Hematopoietic multipotent progenitor cell treated with erythropoietin and hydrocortisone succinate and interleukin-3 and kit ligand, for 17 days (in vitro differentiated cells): Measurements from ENCODE around the gene SHISAL1.
"Not testable (repeated sequence)": the region's sequence is repeated elsewhere in the genome, so short reads cannot be mapped to it uniquely, and the experiment has no call there.

Source experiments
- DNase-seq: peaks from one replicate; pipeline ENCODE4 v3.0.0-alpha.2; 2015; ENCODE audit warnings: low spot score

Gene SHISAL1

DNA sequence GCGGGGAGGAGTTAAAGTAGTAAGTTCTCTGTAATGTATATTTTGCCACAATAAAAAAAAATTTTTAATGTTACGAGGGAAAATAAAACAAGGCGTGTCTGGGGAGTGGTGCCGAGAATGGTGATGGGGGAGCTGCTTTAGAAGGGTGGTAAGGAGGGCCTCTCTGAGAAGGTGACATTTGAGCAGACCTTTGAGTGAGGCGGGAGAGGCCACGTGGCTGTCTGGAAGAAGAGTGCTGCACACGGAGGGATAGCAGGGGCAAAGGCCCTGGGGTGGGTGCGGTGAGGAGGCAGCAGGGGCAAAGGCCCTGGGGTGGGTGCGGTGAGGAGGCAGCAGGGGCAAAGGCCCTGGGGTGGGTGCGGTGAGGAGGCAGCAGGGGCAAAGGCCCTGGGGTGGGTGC lies 10.4 kb downstream of the SHISAL1 start:
- not testable (repeated sequence) for DNase-seq

DNA sequence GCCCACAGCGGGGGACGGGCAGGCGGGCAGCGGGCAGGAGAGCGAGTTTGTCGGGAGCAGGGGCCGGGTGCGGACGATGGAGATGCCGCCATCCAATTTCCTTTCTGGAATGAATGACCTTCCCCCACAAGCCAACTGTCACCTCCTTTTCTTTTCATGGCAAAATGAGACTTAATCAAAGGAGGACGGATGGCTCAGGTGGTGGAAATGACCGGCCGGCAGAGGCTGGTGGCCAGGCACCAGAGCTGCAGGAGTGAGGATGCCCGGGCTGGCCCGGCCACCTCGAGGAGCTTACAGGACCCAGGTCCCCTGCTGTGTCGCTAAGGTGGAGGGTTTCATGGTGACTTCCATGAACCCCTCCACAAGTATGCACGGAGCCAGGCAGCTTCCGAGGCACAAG lies 11.7 kb downstream of the SHISAL1 start:
- DNase-seq, result no peak

GRCh38 chr22:44299124-44299523 lies 13.6 kb downstream of the SHISAL1 start:
- no peak for DNase-seq

- no peak for DNase-seq
These were observed 14.2 kb downstream of the SHISAL1 start for GRCh38 chr22:44298406-44299091.

DNA sequence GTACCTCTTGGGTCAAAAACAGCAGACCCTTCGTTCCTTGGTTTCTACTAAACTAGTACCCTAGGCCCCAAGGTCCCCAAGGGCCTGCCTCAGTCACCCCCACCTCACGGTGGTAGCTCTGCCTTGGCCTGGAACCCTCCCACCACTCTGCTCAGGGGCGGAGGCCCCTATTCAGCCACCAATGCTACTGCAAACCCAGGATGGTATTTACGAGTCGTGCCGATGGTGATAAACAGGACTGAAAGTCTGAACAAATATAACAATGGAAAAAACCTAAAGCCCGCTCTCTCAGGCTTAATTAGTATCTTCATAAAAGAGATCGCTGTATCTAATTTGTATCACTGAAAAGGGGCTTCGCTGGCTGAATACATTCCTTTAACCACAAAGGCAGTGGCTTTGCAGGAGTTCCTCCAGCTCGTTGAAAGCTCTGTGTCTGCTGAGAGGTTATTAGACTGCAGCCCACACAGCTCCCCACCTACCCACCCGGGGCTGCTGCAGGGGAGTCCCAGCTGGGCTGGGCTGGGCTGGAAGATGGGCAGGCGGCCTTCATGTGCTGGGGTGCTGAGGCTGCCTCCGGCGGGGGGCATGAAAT lies 15.2 kb downstream of the SHISAL1 start:
- DNase-seq, result no peak

DNA sequence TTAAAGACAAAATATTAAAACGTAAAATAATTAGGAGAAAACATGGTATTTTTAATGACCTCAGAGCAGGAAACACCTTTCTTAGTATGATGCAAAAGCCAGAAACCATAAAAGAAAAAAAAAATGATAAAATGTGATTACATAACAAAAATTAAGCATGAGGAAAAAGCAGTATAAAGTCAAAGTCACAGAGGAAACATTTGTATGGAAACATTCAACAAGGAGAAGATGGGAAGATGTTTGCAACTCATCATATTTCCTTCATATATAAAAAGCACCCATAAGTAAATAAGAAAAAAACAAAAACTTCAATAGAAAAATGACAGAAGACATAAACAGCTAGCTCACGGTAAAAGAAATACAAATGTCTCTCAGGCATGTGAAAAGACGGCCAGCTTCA lies 17.3 kb downstream of the SHISAL1 start:
- DNase-seq, result no peak

- no peak for DNase-seq
These were observed 18.9 kb downstream of the SHISAL1 start for GRCh38 chr22:44293876-44294275.

DNA sequence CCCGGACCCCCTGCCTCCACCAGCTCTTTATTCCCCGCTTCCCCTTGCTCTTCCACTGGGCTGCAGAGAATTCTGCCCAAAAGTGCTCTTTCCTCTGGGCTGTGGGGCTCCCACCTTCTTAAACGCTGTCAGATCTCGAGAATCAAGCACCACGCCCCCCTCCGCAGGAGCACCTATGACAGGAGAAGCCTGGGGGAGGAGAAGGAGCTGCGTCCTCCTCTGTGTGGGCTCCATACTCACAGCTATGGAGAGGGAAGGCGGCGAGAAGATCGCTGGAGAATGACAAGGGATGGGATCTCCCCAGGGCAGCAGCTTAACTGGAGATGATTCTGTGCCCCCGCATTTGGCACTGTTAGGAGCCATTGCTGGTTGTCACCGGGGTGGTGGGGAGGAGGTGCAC lies 19.7 kb downstream of the SHISAL1 start:
- no peak for DNase-seq

DNA sequence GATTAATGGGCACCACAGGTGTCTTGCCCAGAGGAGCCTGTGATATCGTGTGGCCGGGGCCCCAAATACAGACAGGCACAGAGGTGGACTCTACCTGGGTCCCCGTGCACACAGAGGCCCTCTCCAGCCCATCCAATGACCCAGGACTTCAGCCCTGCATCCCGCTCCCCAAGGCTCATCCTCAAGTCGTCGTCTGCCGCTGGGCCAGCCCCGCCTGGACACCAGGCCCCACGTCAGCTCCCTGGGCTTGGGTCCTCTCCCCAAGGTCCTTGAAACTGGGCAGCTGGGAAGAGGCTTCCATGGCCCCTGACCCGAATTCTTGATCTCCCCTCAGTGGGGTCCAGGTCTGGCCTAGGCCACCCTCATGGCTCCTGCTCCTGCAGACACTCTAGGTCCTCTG lies 20.2 kb downstream of the SHISAL1 start:
- DNase-seq, result no peak

GRCh38 chr22:44291674-44292360 lies 20.9 kb downstream of the SHISAL1 start:
- no peak for DNase-seq

DNA sequence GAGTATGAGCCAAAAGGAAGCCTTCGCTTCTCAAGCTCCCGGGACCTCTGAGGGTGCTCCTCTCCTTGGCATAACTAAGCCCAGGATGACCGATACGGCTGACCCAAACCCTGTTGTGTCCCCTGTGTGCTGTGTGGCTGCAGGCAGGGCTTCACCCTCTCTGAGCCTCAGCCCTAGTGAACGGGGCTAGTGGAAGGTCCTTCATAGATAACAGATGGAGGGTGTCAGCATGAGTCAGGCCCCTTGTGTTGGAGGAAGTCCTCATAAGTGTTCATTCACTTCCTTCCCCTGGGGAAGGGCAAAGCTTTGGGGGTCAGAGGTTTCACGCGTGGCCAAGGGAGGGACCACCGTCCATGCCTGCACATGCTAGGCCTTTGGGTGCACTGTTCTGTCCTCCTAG lies 21.5 kb downstream of the SHISAL1 start:
- no peak for DNase-seq

DNA sequence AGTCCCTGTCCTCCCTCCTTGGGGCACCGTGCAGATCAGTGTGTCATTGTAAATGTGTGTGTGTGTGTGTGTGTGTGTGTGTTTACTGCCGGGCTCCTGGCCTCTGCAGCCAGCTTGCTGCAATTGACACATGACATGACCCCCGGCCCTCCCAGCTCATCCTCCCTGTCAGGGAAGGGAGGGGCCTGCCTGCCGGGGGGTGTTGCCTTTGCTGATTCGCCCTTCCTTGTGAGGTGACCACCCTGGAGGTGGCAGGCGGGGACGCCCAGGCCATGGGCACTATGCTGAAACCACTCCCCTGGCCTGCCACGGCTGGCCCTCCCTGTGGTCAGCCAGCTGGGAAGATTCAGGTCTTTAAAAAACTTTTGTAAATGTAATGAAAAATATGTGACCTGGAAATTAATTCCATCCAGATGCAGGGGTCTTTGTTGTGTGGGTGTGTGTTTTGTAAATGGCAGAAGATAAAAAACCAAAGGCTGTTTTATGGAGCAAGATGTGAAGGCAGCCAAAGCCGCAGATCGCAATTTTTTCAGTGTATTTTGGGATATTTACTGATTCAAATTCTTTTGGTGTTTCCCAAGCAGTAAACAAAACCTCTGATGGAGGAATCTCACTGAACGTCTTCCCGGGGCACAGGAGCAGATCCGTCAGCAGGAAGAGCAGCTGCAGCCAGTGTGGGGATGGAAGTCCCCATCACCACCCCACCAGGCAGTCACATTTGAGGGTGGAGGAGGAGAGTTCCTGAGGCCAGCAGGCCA lies 23.2 kb downstream of the SHISAL1 start:
- DNase-seq, result no peak

DNA sequence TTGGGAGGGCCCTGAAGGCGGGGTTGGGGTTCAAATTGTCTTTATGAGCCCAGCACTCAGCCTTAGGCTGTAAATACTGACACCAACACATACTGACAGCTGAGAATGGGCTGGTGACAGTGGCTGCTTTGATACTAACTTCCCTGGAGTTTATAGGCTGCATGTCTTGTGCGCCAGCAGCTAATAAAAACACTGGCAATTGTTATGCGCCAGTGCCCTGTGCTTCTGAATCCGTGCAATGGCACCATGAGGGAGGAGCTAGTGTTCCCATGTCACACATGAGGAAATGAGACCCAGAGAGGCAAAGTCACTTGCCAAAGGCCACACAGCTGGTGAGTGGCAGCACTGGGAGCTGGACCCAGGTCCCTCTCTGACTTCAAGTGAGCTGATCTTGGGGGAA lies 23.8 kb downstream of the SHISAL1 start:
- DNase-seq, result no peak

DNA sequence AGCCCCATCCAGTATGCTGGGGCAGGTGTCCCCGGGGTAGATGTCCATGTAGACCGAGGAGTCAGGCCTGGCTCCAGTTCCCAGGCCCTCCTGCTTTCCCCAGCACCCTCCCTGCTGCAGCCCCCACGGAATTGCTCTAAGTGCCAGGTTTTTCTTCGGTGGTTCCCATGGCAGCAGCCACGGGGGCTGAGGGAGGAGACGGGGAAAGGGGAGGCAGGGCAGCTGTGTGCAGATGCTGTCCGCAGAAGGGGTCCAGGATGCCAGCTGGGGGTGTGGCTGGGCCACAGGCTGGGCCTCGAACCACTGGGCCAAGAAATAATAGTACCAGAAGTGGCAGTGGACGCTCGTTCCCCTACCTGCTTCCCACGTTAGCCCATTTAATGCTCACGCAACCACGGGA lies 25.0 kb downstream of the SHISAL1 start:
- DNase-seq, result no peak

GRCh38 chr22:44287121-44287693 lies 25.5 kb downstream of the SHISAL1 start:
- no peak for DNase-seq

- DNase-seq, result no peak
These were observed 26.1 kb downstream of the SHISAL1 start for GRCh38 chr22:44286646-44287045.

- DNase-seq, result no peak
These were observed 28.0 kb downstream of the SHISAL1 start for GRCh38 chr22:44284711-44285110.

DNA sequence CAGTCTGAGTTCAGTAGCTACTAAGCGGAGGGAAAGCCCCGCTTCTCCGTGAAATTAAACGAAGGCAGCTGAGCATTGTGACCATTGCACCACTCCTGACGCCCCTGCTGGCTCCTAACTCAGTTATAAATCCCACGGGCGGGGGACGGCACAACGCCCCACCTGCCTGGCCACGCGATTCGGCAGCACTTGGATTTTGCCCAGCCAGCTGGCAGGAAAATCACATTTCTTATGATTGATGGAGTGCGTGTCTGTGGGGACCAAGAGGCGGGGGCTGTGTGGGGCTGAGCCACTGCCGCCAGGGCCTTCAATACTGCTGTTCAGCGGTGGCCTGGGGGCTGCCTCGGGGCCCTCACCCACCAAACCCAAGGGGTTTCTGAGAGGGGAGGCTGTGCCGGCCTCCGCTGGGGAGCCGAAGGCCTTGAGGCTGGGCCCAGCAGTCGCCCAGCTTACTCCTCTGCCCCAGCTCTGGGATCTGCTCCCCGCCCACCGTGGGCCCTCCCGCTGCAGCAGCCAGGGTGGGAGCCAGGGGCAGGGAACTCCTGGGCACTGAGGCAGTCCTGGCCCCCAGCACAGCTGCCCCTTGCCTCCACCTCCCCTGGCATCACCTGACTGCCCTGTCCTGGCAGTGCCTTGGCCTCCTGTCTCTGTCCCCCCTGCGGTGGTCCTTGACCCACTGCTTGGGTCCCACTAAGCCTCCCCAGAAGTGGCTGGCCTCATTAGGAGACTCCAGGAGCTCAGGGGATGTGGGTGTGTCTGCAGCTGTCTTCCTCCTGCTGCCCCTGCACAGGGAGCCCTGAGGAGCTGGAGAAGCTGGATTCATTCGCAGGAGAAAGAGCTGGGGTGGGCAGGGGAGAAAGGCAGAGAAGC lies 30.7 kb downstream of the SHISAL1 start:
- no peak for DNase-seq

DNA sequence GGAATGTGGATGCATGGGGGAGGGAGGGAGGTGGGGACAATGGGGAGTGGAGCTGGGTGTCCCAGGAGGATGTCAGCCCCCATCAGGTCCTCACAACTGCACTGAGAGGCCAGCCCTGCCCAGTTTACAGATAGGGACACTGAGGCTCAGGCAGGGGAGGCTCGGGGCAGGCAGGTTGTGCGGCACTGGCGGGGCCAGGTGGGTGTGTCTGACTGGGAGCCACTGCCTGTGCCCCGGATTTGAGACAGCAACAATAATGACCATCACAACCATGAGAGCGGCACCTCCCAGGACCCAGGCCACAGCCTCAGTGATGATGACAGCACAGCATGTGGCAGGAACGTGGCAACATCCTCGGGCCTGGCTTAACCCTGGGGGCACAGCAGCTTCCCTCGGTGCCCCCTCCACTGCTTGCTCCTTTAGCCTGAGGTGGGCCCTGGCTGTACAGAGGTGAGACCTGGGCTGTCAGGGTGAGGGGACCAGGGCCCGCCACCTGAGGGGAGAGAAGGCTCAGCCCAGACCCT lies 32.0 kb downstream of the SHISAL1 start:
- no peak for DNase-seq

DNA sequence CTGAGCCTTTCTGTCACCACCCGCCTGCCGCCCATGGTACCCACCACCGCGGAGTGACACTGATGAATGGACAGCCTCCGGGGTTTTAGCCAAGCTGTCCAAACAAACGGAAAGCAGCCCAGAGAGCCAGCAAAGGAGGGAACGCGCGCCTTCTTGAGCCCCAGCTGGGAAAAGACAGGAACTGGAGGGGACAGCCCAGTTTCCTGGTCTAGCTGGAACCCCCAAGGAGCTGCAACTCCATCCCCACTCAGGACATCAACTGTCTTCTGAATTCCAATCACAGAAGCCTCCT lies 33.7 kb downstream of the SHISAL1 start:
- DNase-seq, result no peak
